ENCODE measurements around the gene HCK.

The HCK gene

DNA sequence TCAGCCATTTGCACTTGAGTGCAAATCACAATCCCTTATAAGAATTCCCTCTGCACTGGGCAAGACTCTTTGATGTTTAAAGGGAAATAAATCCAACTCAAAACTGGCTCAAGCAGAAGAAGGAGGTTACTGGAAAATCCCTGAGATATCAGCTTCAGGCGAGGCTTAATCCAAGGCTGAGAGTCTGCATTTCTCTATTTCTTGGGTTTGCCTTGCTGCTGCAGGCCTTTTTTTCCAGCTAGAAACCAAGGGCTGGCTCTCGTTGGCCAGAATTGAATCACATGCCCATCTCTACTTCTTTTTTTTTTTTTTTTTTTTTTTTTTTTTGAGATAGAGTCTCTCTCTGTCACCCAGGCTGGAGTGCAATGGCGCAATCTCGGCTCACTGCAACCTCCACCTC, 11.7 kb downstream of the HCK start:
- DNase-seq = no peak

DNA sequence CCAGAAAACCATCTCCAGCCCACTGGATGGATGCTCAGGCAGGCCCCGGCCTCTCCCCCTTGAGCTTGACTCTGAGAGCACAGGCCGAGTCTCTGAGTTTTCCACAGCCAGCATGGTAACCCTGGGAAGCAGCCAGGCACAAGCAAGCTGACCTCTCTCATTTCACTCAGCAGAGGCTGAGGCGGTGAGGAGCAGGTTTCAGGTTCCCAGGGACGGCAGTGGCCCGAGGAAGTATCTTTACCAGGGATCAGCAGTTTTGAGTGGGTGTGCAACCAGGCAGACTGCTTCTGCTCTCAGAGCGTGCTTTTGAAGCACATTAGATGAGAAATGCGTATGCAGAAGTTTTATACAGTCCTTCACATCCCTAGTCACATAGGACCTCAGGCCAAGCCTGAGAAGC, 12.6 kb downstream of the HCK start:
- DNase-seq = no peak

DNA sequence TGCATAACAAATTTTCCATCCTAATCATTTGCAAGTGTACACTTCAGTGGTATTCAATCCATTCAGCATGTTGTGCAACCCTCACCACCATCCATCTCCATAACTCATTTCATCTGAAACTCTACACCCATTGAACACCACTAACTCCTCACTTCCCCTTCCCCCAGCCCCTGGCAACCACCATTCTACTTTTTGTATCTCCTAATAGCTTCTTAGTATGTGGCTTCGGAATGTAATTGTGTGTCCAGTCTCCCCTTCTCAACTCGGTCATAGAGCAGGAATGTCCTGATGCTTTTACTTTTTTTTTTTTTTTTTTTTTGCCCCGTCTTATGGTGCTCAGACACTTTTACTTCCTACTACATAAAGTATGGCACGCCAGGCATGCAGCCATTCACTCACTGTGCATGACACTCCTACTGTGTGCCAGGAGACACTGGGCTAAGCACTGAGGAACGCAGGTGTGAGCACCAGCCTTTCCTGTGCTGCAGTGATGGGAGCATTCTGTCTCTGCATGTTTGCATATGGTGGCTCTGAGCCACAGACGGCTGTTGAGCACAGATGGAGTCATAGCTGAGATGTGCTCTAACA, 15.3 kb downstream of the HCK start:
- DNase-seq = peak; percentile 50

DNA sequence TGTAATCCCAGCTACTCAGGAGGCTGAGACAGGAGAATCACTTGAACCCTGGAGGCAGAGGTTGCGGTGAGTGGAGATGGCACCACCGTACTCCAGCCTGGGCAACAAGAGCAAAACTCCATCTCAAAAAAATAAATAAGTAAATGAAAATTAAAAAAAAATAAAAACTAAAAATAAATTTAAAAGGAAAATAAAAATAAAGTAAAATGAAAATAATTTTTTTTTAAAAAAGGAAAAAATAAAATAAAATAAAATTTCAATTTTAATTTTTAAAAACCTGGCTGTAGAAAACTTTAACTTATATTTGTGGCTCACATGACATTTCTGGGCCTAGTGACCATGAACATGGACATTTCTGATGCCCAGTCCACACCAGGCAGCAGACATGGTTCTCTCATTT, 16.1 kb downstream of the HCK start:
- no peak for DNase-seq

DNA sequence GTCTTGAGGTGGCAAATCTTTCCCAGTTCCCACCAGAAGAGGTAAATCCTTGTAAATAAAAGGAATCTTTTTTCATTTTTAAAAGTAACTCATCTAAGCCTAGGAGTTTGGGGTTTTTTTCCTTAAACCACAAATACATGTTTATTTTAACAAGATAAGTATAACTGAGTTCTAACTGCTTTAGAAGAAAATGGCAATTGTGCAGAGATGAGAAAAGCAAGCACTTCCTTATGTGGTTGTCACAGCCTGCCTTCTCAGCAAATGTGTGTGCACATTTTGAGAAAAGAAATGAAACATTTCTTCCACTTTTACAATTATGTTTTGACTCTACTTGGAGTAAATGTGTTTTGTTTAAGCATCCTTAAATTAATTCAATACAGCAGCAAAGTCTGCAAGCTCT, 17.7 kb downstream of the HCK start:
- no peak for DNase-seq

DNA sequence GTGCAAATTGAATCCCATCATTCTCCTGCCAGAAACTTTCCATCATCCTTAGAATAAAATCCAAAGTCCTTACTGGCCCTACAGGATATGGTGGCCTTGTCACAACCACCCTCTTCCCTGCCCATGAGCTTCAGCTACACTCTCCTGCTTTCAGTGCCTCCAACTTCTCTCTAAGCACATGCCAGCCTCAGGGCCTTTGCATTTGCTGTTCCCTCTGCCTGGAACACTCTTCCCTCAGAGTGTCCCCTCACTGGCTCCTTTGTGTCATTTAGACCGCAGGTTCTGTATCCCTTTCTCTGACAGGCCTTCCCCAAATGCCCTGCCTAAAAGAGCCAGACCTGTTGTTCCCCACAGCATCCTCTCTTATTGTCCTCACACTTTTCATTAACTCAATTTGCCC, 18.2 kb downstream of the HCK start:
- DNase-seq = no peak

DNA sequence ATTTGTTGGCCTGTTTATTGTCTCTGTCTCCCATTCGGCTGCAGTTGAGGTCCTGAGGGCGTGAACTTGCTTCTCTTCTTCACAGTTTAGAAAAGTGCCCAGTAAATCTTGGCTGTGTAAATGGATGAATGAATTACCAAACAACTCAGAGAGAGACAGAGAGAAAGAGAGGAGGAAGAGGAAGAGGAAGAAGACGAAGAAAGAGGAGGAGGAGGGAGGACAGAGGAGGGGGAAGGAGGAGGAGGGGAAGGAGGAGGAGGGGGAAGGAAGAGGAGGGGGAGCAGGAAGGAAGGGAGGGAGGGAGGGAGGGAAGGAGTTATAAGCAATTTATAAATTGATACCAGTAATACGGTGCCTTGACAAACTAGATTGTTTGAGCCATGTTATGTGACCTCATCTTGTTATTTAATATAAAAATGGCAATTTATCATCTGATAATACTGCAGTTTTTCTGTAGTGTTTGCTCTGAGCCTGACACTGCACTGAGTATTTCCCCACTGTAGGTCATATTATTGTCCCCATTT, 18.7 kb downstream of the HCK start:
- DNase-seq = no peak

DNA sequence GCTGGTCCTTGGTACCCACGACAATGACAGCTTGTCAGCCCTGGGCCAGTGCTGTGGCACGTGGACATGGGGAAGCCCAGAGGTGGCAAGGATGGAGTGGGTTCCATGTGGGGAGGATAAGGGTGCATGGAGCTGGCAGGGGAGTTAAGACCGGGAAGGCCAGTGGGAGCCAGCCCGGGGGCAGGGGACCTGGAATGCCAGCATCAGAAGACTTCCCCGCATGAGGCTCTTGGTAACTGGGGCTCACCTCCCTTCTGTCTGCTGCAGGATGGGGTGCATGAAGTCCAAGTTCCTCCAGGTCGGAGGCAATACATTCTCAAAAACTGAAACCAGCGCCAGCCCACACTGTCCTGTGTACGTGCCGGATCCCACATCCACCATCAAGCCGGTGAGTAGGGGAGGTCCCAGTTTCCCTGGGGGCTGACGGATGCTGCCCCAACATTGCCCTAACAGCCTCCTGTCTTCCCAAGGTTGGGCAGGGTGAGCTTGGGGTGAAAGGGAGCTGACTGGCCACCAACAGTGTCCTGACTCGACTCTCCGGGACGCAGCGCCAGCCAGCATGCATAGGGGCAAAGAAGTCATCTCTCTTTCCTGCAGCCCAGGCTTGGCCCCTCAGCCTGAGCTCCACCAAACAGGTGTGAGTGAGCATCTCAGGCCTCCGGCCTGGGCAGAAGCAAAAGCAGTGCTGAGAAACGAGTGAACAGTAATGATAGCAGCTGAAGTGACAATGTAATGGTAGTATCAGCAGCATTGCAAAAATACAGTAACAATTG, 19.5 kb downstream of the HCK start:
- no peak for DNase-seq

DNA sequence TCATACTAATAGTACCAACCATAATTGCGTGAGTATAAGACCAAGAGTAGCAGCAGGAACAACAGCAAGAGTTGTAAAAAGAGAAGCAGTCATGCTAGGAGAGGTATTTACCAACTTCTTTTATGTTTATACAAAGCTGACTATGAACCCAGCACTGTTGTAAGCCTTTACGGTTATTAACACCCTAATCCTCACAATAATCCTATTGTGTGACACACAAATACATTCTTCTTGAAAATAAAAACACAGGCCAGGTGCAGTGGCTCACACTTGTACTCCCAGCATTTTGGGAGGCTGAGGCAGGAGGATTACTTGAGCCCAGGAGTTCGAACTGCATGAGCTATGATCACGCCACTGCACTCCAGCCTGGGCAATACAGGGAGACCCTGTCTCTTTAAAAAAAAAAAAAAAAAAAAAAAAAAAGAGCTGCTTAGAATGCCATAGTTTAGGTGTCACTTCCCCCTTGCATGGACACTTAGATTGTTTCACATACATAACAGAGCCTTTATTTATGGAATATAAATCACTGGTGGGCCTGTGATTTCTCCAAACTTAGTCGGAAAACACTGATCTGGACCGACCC, 20.2 kb downstream of the HCK start:
- DNase-seq = no peak

DNA sequence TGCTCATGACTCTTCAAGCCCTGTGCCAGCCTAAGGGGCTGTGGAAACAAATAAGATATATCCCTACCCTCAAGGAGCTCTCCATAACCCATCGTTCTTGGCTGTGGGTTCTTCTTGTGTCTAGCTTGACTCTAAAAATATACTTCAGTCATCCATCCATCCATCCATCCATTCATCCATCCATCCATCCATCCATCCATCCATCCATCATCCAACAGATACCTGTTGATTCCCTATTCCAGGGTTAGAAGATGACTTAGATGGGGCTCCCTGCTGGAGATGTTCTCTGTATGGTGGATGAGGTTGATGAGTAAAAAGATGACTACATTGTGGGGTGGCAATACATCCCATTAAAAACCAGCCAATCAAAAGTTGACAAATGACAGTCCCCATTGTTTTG, 23.5 kb downstream of the HCK start:
- no peak for DNase-seq

DNA sequence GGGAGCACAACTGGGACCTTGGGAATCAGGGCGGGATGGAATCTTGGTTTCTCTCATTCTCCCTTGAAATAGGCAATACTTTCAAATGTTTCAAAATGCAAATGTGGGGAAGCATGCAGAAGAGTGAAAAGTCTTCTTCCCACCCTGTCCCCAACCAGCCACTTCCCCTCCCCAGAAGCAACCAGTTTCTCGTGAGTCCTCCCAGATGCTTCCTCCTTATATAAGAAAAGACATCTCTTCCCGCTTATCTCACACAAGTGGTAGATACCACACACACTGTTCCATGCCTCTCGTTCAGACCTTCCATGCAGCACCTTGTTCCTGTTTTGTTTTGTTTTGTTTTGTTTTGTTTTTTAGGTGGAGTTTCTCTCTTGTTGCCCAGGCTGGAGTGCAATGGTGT, 25.1 kb downstream of the HCK start:
- no peak for DNase-seq

DNA sequence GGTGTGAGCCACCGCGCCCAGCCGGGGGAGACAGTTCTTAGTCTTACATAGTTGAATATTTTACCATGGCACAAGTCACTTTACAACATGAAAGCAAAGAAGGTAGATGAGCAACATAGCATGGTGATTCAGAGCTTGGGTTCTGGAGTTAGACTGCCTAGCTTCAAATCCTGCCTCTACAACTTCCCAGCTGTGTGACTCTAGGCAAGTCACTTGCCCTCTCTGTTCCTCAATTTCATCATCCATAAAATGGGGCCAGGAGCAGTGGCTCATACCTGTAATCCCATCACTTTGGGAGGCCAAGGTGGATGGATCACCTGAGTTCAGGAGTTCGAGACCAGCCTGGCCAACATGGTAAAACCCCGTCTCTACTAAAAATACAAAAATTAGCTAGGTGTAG, 26.3 kb downstream of the HCK start:
- no peak for DNase-seq

DNA sequence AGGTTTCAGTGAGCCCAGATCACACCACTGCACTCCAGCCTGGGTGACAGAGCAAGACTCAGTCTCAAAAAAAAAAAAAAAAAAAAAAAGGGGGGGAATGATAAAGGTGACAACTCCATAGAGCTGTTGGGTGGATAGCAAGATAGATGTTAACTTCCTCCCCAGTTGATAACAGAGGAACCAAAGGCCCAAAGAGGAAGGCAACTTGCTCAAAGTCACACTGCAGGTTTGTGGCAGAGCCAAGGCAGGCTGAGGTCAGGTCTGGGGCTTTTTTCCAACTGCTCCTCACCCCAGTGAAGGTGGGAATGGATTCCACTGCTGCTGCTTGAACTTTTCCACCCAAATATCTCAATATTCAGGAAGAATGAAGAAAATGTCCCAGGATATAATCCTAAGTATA, 26.7 kb downstream of the HCK start:
- no peak for DNase-seq

DNA sequence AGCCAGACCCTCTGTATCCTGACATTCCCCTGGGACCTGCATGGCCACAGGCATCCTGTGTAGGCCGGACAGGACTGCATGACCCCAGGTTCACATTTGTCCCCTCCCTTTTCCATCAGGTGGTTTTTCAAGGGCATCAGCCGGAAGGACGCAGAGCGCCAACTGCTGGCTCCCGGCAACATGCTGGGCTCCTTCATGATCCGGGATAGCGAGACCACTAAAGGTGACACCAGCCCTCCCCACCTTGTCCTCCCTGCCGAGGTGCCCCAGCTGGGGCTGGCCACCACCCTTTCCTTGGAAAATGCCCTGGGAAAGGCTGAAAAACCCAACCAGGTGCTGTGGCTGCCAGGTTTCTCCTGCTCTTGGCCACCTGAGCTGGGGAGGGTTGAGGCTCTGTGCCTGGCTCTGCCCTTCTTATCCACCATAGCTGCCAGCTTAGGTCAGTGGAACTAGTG, 27.6 kb downstream of the HCK start:
- DNase-seq = no peak

DNA sequence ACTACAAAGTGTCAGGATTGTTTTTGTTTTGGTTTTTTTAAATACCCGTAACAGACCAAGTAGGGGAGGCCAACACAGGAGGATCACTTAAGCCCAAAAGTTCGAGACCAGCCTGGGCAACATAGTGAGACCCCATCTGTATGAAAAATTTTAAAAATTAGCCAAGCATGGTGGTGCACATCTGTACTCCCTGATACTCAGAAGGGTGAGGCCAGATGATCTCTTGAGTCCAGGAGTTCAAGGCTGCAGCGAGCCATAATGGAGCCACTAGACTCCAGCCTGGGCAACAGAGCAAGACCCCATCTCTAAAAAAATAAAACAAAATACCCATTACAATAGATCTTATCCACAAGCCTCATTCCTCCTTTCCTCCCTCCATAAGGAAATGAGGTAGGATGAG, 28.7 kb downstream of the HCK start:
- DNase-seq = no peak

DNA sequence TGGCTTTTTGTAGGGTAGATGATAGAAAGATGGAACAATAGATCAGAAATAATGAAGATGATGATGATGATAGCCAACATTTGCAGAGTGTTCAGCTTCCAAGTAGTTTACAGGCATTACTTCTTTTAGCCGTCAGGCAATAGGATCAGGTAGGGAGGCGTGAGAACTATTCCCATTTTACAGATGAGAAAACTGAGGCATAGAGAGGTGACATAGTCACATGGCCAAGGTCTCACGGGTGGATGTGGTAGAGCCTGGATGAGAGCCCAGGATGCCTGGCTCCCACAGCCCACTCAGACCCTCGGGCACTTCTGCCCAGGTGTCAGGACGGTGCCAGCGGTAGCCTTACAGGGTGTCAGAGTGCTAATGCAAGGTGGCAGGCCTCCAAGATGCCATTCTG, 31.4 kb downstream of the HCK start:
- no peak for DNase-seq

DNA sequence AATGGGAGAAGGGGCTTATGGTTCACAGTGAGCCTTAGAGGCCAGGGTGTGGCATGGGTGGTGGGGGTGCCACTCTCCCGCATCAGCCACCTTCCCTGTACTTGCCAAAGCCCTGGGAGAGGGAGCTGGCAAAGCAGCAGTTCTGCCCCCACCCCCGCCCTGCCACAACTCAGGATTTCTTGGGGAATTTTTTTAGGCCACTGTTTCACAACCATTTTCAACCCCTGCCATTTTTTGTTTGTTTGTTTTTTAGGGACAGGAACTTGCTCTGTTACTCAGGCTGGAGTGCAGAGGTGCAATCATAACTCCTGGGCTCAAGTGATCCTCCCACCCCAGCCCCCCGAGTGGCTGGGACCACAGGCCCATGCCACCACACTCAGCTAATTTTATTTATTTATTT, 35.0 kb downstream of the HCK start:
- DNase-seq = no peak

DNA sequence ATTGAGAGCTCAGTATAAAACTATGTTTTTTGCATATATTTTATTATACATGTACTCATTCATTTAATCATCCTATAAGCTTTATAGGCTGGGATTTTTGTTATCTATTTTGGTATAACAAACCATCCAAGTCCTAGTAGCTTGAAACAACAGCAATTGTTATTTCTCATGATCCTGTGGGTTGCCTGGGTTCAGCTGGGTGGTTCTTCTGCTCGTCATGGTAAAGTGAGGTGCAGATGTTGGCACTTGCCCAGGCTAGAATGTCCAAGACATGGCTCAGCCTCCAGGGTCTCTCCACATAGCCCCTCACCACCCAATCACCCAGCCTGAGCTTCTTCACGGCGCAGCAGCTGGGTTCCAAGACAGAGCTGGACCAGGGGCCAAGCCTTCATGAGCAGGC, 36.7 kb downstream of the HCK start:
- no peak for DNase-seq

DNA sequence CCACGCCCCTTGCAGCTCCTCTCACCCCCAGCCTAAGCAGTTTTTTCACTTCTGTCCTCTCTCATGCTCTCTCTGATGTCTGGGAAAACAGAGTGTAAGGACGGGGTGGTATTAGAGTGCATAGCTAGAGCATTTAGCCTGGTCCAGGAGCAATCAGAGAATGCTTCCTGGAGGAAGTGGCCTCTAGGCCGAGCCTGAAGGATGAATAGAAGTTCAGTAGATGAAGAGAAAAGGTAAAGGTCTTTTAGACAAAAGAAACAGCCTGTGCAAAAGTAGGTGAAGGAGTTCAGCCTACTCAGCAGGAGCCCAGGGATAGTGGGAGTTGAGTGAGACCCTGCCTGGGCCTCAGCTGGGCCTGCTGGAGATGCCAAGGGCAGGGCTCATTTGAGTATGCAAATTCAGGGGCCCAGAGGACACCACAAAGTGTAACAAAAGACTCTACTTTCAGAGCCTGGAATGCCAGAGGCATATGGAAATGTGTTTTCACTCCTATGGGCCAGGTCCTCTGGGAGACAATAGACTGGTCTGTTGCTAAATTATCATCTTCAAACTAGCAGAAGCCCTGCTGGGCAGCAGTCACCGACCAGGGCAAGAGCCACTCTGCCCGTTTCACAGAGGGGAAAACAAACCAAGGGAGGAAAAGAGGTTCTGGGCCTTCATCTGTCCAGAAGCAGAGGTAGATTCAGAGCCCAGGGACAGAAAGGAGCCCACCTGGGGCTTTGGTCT, 37.8 kb downstream of the HCK start:
- DNase-seq = no peak

DNA sequence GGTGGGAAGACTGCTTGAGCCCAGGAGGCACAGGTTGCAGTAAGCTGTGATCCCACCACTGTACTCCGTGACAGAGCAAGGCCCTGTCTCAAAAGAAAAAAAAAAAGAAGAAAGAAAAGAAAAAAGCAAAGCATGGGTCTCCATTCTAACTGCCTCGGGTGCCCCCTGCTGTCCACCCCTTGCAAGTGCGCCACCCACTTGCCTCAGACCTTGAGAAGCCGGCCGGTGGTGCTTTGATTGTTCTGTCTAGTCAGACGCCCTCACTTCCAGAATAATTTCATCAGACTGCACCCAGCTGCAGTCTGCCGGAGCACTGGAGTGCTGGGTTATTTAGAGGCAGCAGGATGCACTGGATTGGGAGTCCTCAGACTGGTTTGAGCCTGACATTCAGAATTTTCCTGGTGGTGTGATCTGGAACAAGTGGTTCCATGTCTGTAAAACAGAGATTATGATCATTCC, 39.9 kb downstream of the HCK start:
- peak; percentile 45 for DNase-seq

DNA sequence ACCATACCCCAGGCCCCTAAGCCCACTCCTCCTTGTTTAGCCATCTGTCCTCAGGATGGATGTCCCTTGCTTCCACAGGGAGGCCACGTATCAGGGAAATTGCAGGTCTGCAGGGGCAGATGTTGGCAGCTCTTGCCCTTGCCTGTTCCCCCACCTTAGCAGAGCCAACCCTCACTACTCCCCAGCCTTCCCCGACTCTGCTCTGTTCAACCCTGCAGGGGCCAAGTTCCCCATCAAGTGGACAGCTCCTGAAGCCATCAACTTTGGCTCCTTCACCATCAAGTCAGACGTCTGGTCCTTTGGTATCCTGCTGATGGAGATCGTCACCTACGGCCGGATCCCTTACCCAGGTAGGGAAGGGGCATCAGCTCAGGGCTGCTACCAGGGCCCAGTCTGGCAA, 46.7 kb downstream of the HCK start:
- no peak for DNase-seq

DNA sequence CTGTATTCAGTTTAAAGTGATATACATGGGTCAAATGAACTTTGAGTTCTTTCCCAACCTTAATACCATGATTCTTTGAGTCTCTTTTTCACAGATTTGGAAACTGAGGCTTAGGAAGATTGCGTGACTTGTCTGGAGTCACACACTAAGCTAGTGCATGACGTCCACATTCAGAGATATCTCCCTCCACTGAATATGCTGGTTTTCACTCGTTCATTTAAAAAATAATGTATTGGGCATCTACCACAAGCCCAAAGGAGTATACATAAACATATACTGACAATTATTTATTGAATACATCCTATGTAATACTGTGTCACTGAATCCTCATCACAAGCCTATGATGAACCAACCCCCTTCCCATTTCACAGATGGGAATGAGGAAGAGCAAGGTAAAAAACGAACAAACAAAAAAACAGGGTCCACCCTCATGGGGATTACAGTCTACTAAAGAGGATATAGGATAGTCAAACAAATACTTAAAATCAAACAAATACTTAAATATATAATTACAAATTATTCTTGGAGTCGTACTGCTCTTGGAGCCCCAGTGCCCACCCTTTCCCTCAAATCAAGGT, 56.9 kb downstream of the HCK start:
- no peak for DNase-seq
